ENCODE data around the gene PTPMT1. TPM values are rescaled to one million over a fixed set of nuclear protein-coding genes. Genes with fewer than 3 reads are reported as not detected.

Gene PTPMT1
- total RNA-seq, 1 donor from 2014 or later: 34.9 TPM

- peak overlapping the region; percentile 52 for H3K27ac Mint-ChIP-seq (ENCODE audit: unreplicated experiment)
Observed at GRCh38 chr11:47589118-47589517, 23.7 kb downstream of the PTPMT1 start.

GRCh38 chr11:47589584-47589976, 24.2 kb downstream of the PTPMT1 start:
- Mint-ChIP-seq H3K36me3 (ENCODE audit: low read depth, unreplicated experiment) (peaks cover 13% of the 10 kb centered on the region), H3K4me1 (ENCODE audit: unreplicated experiment) (peaks cover 36% of the 10 kb centered on the region), H3K9me3 (ENCODE audit: unreplicated experiment) (no peaks in the 10 kb centered on the region), H3K4me3 (ENCODE audit: unreplicated experiment) (no peak overlapping the region), H3K27me3 (ENCODE audit: unreplicated experiment) (peaks cover 15% of the 10 kb centered on the region), H3K27ac (ENCODE audit: unreplicated experiment) (no peak overlapping the region)
- TF ChIP-seq CTCF (IDR thresholded peaks at IDR 0.05; ENCODE audit: unreplicated experiment): no peak
- DNase-seq (ENCODE audit: low spot score): no peak

More at GRCh38 chr11:47589118-47589517, 23.7 kb downstream of the PTPMT1 start:
- H3K4me3 Mint-ChIP-seq (ENCODE audit: unreplicated experiment): no peak overlapping the region
- peaks cover 18% of the 10 kb centered on the region for H3K27me3 Mint-ChIP-seq (ENCODE audit: unreplicated experiment)
- no peak for DNase-seq (ENCODE audit: low spot score)
- peaks cover 37% of the 10 kb centered on the region for H3K4me1 Mint-ChIP-seq (ENCODE audit: unreplicated experiment)
- TF ChIP-seq CTCF (IDR thresholded peaks at IDR 0.05; ENCODE audit: unreplicated experiment): no peak
- no peaks in the 10 kb centered on the region for H3K9me3 Mint-ChIP-seq (ENCODE audit: unreplicated experiment)
- H3K36me3 Mint-ChIP-seq (ENCODE audit: low read depth, unreplicated experiment): peaks cover 18% of the 10 kb centered on the region

- peaks cover 13% of the 10 kb centered on the region for H3K36me3 Mint-ChIP-seq (ENCODE audit: low read depth, unreplicated experiment)
- no peak overlapping the region for H3K27ac Mint-ChIP-seq (ENCODE audit: unreplicated experiment)
- H3K4me1 Mint-ChIP-seq (ENCODE audit: unreplicated experiment): peaks cover 39% of the 10 kb centered on the region
- TF ChIP-seq CTCF (IDR thresholded peaks at IDR 0.05; ENCODE audit: unreplicated experiment): no peak
- DNase-seq (ENCODE audit: low spot score): no peak
- H3K4me3 Mint-ChIP-seq (ENCODE audit: unreplicated experiment): no peak overlapping the region
- H3K9me3 Mint-ChIP-seq (ENCODE audit: unreplicated experiment): no peaks in the 10 kb centered on the region
- H3K27me3 Mint-ChIP-seq (ENCODE audit: unreplicated experiment): peaks cover 18% of the 10 kb centered on the region
Observed at GRCh38 chr11:47589977-47590861, 24.8 kb downstream of the PTPMT1 start.

GRCh38 chr11:47591764-47592163, 26.4 kb downstream of the PTPMT1 start:
- peaks cover 35% of the 10 kb centered on the region for H3K4me1 Mint-ChIP-seq (ENCODE audit: unreplicated experiment)
- no peak overlapping the region for H3K4me3 Mint-ChIP-seq (ENCODE audit: unreplicated experiment)
- H3K9me3 Mint-ChIP-seq (ENCODE audit: unreplicated experiment): no peaks in the 10 kb centered on the region
- TF ChIP-seq CTCF (IDR thresholded peaks at IDR 0.05; ENCODE audit: unreplicated experiment): no peak
- H3K27me3 Mint-ChIP-seq (ENCODE audit: unreplicated experiment): peaks cover 20% of the 10 kb centered on the region
- DNase-seq (ENCODE audit: low spot score): peak; percentile 62
- H3K36me3 Mint-ChIP-seq (ENCODE audit: low read depth, unreplicated experiment): peaks cover 13% of the 10 kb centered on the region
- peak overlapping the region; percentile 95 for H3K27ac Mint-ChIP-seq (ENCODE audit: unreplicated experiment)

GRCh38 chr11:47592251-47592650, 26.9 kb downstream of the PTPMT1 start:
- no peak overlapping the region for H3K4me3 Mint-ChIP-seq (ENCODE audit: unreplicated experiment)
- peaks cover 20% of the 10 kb centered on the region for H3K27me3 Mint-ChIP-seq (ENCODE audit: unreplicated experiment)

More at GRCh38 chr11:47592251-47592650, 26.9 kb downstream of the PTPMT1 start:
- no peak for DNase-seq (ENCODE audit: low spot score)
- H3K9me3 Mint-ChIP-seq (ENCODE audit: unreplicated experiment): no peaks in the 10 kb centered on the region
- peaks cover 13% of the 10 kb centered on the region for H3K36me3 Mint-ChIP-seq (ENCODE audit: low read depth, unreplicated experiment)
- peaks cover 34% of the 10 kb centered on the region for H3K4me1 Mint-ChIP-seq (ENCODE audit: unreplicated experiment)
- TF ChIP-seq CTCF (IDR thresholded peaks at IDR 0.05; ENCODE audit: unreplicated experiment): no peak
- H3K27ac Mint-ChIP-seq (ENCODE audit: unreplicated experiment): peak overlapping the region; percentile 95
